Cardiac septum (tissue), 1 donor: ENCODE data around the gene DLX4. TPM values are rescaled to one million over a fixed set of nuclear protein-coding genes. Genes with fewer than 3 reads are reported as not detected.

Experiments used
- total RNA-seq: library from RNA; stranded (reverse); fragmentation: NEBNext Ultra II Directional; extraction: Animal tissue kit (Norgen Biotek cat#: 25700); gene quantifications from one replicate; pipeline ENCODE4 v1.2.1, GENCODE V29; 2021
- donor health status: DM: no; HTN: no; CAD: no.

DLX4 gene
- total RNA-seq, 1 donor from 2014 or later, result 0.16 TPM

Other genes with a start within 250 kb of the DLX4 start
- gene FAM117A, start 205.1 kb upstream of the DLX4 start, total RNA-seq, result 5.8 TPM
- 63.2 TPM for gene KAT7, start 180.5 kb upstream of the DLX4 start, total RNA-seq
- 1.7 TPM for gene TAC4, start 121.1 kb upstream of the DLX4 start, total RNA-seq
- not detected for gene DLX3, start 26.0 kb downstream of the DLX4 start, total RNA-seq
- gene ITGA3, start 86.9 kb downstream of the DLX4 start, total RNA-seq, result 57.8 TPM
- 131 TPM for gene PDK2, start 126.2 kb downstream of the DLX4 start, total RNA-seq
- gene SAMD14, start 161.0 kb downstream of the DLX4 start, total RNA-seq, result 4.4 TPM
- 46.1 TPM for gene PPP1R9B, start 181.5 kb downstream of the DLX4 start, total RNA-seq
- 159 TPM for gene SGCA, start 196.8 kb downstream of the DLX4 start, total RNA-seq
- gene COL1A1, start 232.4 kb downstream of the DLX4 start, total RNA-seq, result 142 TPM